Bone marrow (tissue), 2 donors: ENCODE results near the gene CEACAM19.
"Not testable (repeated sequence)": the region's sequence is repeated elsewhere in the genome, so short reads cannot be mapped to it uniquely, and the experiment has no call there.

Experiments
- DNase-seq, 2 donors: peaks; one replicate each; lab custom pipeline; 2025; lab: John Stamatoyannopoulos, UW

Gene CEACAM19

DNA sequence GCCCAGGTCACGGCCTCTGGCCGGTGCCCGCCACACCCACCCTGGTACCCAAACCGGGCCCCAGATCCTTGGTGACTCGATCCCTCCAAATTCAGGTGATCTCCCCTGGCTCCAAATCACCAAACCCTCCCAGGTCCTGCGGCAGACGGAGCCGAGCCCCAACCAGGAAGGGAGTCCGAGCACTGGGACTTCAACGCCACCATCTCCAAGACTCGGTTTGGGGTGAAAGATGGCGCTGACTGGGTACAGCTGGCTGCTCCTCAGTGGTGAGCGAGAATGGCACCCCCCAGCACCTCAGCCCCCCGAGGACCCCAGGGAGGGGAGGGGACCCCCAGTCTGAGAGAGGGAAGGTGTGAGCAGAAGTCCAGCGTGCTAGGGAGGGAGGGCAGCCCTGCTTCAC is 29.9 kb downstream of the CEACAM19 start:
- DNase-seq = no peak

DNA sequence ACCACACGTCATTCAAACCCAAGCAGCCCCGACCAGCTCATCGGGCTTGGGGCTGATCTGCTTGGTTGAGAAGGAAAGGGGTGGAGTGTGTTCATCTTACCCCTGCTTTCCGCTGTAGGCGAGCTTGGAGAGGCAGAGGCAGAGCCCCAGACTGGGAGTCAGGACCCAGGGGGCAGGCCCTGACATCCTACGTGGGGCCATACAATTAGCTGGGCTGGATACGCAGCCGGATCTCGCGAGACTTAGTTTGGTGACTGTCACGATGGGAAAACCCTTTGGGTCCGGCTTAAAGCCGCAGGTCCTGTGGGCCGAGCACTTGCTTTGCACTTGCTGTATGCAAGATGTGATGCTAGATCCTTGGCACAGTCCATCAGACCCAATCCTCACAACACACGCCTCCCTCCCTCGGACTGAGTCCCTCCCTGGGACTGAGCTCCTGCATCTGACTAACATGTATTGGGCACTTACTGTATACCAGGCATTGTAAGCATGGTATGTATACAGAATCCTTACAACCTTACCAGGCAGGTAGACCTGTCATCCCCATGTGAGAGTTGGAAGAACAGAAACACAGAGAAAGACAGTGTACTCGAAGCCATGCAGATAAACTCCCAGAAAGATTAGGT is 31.4 kb downstream of the CEACAM19 start:
- no peak for DNase-seq

DNA sequence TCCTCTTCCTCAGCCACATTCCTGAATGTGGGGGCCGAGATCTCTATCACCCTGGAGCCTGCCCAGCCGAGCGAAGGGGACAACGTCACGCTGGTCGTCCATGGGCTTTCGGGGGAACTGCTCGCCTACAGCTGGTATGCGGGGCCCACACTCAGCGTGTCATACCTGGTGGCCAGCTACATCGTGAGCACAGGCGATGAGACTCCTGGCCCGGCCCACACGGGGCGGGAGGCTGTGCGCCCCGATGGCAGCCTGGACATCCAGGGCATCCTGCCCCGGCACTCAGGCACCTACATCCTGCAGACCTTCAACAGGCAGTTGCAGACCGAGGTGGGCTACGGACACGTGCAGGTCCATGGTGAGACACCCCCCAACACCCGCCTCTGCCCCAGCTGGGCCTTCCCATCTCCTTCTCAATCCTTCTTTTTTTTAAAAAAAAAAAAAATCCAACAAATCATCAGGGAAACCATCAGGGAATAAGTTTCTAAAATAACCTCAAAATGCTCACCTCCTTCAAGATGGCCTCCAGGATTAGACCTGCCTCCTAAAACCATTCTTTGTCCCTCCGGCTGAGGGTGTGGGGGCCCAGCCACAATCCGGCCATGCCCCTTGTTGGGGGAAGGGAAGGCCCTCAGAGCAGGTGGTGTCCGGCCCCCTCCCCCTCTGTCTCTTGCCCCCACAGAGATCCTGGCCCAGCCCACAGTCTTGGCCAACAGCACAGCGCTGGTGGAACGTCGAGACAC is 32.2 kb downstream of the CEACAM19 start:
- DNase-seq = no peak

DNA sequence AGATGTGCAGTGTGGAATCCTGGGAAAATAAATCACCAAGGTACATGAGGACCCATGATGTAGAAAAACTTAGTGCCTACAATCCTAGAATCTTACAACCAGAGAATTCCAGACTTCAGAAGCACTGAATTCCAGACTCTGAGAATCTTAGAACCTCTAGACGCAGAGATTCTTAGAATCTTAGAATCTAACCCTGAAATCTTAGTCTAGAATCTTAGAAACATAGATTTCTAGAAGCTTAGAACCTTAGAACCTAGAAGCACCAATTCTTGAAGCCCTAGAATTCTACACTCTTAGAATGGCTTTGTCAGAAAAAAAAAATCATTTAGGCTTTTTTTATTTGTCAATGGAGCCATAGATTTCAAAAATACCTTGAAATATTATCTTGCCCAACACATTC is 33.7 kb downstream of the CEACAM19 start:
- DNase-seq = no peak

DNA sequence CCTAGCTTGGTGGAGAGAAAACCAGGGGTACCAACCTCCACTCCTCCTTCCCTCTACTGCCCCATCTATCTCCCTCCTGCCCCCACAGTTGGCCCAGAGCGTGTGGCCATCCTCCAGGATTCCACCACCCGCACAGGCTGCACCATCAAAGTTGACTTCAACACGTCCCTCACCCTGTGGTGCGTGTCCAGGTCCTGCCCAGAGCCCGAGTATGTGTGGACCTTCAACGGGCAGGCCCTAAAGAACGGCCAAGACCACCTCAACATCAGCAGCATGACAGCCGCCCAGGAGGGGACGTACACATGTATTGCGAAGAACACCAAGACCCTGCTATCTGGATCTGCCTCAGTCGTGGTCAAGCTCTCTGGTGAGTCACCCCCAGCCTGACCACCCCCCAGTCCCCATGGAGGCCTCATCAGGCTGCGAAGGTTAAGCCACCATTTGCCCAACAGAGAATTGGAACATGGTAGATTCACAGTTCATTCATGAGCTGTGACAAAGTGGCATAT is 34.3 kb downstream of the CEACAM19 start:
- no peak for DNase-seq

DNA sequence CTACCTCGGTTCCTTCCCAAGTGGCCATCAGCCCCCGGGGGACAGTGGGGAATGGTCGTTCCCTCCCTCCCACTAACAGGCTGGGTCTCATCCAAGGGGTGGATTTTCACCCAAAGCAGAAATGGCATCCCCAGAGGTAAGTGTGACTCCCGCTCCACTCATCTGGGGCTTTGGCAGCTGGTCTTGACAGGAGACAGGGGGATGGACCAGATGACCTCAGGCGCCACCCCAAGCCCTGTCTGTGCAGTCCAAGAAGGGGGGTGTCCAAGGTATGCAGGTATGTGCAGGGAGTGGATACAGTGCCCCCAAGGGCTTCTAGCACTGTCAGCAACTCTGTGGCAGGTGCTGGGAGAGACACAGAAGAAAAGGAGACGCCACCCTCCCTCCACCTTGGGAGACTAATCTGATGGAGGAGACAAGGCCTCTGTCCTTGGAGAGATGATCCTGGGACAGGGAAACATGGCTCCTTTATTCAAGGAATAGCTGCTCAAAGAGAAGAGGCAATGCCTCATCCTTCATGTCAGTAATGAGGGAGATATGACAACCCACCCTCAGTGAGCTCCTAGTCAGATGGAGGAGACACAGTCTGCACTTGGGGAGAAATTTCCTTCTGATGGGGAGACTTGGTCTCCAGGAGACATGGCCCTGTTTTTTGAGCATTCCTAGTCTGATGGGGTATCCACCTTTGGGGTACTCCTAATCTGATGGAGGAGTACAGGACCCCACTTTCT is 35.4 kb downstream of the CEACAM19 start:
- no peak for DNase-seq

DNA sequence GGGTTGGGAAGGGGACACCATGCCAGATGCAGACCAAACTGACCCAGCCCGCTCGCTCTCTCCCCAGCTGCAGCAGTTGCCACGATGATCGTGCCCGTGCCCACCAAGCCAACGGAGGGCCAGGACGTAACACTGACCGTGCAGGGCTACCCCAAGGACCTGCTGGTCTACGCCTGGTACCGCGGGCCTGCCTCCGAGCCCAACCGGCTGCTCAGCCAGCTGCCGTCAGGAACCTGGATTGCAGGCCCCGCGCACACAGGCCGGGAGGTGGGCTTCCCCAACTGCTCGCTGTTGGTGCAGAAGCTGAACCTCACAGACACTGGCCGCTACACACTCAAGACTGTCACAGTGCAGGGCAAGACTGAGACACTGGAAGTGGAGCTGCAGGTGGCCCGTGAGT is 36.5 kb downstream of the CEACAM19 start:
- no peak for DNase-seq

DNA sequence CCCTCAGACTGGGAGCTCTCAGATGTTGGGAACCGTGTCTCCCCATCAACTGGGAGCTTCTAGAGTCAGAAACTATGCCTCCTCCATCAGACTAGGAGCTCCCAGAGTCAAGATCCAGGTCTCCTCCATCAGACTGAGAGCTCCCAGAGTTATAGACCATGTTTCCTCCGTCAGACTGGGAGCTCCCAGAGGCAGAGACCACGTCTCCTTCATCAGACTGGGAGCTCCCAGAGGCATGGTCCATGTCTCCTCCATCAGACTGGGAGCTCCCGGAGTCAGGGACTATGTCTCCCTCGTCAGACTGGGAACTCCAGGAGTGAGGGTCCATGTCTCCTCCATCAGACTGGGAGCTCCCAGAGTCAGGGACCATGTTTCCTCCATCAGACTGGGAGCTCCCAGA is 37.7 kb downstream of the CEACAM19 start:
- no peak for DNase-seq

DNA sequence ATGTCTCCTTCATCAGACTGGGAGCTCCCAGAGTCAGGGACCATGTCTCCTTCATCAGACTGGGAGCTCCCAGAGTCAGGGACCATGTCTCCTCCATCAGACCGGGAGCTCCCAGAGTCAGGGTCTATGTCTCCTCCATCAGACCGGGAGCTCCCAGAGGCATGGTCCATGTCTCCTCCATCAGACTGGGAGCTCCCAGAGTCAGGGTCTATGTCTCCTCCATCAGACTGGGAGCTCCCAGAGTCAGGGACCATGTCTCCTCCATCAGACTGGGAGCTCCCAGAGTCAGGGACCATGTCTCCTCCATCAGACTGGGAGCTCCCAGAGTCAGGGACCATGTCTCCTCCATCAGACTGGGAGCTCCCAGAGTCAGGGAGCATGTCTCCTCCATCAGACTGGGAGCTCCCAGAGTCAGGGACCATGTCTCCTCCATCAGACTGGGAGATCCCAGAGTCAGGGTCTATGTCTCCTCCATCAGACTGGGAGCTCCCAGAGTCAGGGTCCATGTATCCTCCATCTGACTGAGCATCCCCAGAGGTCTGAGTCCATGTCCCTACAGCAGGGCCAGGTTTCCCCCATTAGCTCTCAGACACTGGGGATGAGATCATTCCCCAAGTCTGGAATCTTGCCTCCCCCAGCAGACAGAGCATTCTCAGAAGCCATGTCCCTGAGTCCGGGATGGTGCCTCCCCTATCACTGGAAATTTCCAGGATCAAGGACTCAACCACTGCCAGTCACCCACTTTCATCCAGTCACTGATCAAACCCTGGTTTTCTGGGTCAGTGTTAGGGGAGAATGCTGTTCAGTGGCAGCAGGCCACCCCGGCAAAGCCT is 38.4 kb downstream of the CEACAM19 start:
- not testable (repeated sequence) for DNase-seq

DNA sequence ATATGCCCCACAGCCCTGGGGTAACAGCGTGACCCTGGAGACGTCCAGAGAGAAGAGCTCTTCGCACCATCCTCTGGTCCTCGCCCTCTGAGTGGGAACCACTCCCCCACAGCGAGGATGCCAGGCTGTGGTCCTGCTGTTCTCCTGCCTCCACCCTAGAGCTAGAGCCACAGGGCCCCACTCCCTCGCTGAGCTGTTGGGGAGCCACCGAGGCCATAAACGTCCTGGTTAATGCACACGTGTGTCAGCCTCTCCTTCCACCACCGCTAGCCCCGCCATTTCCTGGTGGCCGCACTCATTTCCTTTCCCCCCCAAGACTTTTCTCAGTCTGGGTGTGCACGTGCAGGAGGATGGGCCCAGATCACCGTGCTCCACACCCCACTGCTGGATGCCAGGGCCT is 39.2 kb downstream of the CEACAM19 start:
- no peak for DNase-seq

DNA sequence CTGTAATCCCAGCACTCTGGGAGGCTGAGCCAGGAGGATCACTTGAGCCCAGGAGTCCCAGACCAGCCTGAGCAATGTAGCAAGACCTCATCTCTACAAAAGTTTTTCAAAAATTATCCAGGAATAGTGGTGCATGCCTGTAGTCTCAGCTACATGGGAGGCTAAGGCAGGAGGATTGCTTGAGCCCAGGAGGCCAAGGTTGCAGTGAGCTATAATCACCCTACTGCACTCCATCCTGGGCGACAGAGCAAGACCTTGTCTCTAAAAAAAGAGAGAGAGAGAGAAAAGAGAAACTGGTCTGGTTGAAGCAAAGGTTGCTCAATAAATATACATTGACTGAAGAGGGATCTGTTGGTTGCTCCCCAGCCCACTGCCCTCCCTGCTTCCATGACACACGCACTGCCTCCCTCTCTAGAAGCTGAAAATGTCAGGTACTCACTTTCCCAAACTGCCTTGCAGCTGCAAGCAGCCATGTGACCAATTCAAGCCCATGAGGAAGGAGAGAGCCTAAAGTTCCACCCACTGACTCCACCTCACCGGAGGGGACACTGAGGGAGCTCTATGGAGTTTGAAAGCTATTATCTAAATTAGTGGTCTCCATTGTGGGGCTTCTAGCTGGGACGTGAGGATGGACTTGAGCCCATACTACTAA is 41.7 kb downstream of the CEACAM19 start:
- no peak for DNase-seq

DNA sequence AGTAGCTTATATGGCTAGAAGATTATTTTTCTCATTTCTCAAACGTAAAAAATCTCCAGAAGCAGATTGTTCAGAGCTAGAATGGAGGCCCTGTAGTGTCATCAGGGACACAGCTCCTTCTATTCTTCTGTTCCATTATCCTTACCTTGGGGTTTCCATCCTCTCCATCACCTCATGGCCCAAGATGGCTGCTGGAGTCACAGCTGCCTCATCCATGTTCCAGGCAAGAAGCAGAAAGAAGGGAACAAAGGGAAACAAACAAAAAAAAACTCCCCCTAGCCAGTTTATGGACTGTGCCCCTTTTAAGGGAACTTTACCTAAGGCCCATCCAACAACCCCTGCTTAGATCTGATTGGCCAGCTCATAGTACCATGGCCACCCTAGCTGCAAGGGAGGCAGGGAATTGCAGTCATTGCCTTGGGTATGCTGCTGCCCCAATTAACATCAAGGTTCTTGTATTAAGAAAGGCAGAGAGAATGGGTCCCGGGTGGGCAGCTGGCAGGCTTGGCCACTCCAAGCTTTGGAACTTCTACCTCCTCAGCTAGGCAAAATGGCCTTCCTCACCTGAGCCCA is 43.4 kb downstream of the CEACAM19 start:
- DNase-seq = no peak

DNA sequence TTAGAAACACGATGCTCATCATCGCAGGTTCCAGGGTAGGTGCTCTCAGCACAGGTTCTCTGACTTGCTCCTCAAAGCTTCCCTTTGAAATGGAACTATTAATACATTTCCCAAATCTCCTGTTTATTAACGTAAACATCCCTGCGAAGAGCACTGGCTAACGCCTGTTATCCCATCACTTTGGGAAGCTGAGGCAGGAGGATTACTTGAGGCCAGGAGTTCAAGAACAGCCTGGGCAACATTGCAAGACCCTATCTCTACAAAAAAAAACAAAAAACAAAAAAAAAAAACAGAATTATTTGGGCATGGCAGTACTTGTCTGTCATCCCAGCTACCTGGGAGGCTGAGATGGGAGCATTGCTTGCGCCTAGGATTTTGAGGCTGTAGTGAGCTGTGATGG is 46.3 kb downstream of the CEACAM19 start:
- DNase-seq = no peak

DNA sequence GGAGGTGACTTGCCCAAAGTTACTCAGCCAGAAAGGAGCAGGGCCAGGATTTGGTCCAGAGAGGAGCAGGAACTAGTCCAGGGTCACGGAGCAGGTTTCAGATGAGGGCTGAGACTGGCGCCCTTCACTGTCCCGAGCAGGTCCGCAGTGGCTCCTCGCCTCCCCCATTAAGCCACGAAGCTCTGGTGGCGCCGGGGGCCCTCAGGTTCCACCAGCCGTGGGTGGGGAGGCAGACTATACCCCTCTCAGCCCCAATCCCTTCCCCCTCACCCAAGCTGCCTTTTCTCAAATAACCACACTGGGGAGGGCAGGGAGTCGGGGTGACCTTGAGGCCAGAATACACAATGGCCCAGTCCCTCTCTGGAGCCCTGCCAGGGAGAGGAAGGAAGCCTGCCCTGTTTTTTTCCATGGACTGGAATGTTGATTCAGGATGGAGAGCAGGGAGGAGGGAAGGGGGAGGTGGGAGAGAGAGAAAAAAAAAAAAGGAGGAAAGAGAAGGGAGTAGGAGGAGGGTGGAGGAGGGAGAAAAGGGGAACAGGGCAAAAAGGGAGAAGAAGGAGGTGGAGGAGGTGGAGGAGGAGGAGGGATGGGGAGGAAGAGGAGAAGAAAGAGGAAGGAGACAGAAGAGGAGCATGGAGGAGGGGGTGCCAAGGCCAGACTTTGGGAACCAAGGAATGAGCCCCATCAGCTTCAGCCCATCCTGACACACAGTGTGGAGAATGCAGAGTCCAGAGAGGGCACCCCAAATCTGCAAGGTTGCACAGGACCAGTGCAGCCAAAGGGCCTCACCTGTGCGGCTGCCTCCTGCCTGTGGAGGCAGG is 47.4 kb downstream of the CEACAM19 start:
- no peak for DNase-seq

DNA sequence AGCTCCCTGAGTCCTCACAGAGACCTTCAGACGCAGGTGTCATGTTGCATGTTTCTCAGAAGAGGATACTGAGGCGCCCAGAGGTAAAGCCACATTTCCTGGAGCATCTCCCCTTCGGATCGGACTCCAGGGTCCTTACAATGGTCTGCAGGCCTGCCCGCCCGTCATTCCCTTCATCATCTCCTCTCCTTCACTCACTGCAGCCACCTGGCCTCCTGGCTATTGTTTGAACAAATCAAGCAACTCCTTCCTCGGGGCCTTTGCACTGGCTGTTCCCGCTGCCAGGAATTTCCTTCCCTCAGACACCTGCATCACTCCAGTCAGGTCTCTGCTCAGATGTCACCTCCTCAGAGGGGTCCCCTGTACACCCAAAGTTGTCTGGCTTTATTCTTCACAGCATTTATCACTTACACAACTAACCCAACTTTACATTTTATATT is 48.0 kb downstream of the CEACAM19 start:
- DNase-seq = no peak

DNA sequence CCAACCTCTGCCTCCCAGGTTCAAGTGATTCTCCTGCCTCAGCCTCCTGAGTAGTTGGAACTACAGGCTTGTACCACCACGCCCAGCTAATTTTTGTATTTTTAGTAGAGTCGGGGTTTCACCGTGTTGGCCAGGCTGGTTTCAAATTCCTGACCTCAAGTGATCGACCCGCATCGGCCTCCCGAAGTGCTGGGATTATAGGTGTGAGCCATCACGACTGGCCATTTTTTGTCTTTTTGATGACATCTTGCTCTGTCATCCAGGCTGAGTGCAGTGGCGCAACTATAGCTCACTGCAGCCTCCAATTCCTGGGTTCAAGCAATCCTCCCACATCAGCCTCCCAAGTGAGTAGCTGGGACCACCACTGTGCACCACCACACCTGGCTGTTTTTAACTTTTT is 49.1 kb downstream of the CEACAM19 start:
- not testable (repeated sequence) for DNase-seq

DNA sequence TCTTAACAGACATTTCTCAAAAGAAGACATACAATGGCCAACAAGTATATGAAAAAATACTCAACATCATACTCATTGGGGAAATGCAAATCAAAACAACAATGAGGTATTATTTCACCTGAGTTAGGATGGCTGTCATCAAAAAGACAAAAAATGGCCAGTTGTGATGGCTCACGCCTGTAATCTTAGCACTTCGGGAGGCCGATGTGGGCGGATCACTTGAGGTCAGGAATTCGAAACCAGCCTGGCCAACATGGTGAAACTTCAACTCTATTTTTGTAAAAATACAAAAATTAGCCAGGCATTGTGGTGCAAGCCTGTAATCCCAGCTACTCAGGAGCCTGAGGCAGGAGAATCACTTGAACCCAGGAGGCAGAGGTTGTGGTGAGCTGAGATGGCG is 49.7 kb downstream of the CEACAM19 start:
- DNase-seq = no peak

DNA sequence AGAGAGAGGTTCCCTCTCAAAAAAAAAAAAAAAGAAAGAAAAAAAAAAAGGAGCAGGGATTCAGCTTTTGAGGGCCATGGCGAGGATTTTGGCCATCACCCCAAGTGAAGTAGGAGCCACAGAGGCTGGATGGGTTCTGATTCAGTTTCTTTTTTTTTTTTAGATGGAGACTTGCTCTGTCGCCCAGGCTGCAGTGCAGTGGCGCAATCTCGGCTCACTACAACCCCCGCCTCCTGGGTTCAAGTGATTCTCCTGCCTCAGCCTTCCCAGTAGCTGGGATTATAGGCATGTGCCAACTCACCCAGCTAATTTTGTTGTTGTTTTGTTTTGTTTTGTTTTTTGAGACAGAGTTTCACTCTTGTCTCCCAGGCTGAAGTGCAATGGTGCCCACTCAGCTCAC is 50.1 kb downstream of the CEACAM19 start:
- DNase-seq = not testable (repeated sequence)

DNA sequence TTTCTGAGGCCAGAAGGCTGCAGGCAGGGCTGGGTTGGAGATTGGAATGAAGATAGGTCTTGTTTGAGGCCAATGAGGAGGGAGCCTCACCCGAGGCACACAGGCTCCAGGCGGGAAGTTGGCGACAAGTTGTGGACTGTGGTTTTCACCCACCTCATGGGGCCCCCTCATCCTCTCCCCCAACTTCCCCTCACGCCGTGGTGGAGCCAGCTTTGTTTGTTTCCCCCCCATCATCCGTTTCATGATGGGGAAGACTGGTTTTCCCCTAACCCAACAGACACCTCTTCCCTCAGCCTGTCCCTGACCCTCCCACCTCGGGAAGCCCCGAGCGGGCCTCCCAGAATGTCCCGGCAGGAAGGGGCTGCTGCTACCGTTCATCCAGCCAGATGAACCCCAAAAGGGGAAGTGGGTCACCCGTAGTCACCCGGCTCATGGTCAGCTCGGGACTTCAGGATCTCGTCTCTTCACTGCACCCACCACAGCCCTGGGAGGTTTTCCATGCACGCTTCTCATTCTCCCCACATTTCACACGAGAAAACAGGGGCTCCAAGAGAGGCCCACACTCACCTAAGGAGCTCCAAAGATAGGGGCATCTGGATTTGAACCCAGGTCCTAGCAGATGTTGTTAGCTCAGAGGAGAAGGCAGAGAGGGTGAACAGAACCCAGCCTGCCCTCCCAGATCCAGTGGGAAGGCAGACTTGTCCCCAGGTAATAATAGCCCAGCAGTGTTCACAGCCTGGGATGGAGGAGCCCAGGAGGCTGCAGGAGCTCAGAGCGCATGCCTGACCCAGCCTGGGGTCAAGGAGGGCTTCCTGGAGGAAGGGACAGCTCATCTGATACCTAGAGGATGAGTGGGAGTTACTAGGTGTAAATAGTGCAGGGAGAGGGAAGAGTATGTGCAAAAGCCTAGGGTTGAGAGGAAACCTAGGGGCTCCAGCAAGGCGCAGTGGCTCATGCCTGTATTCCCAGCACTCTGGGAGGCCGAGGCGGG is 51.1 kb downstream of the CEACAM19 start:
- DNase-seq = peak; percentile 51 to 70
